Spleen (tissue), 11 donors: ENCODE measurements around the gene MAMDC4. TPM values are rescaled to one million over a fixed set of nuclear protein-coding genes. Genes with fewer than 3 reads are reported as not detected.

Experiments used
- DNase-seq: peaks from one replicate; pipeline ENCODE4 v3.0.0-alpha.2; 2020
- H3K27ac ChIP-seq, 8 donors: fragments of 200-600 bp; sonication (generic) in 7 of 8; 1 replicate in 4 of 8; 2 replicates in 4 of 8; pipeline versions ENCODE4 v1.5.0 to v1.8.0; 2016 to 2021; ENCODE audit warnings: inconsistent platforms in 4 of 8, mild to moderate bottlenecking in 4 of 8, moderate library complexity in 1 of 8
- H3K27me3 ChIP-seq, 7 donors: fragments of 200-600 bp; sonication (generic) in 6 of 7; replicated peaks in 1 of 7; 1 replicate in 4 of 7; 2 replicates in 3 of 7; pipeline versions ENCODE4 v1.5.0 to v1.8.0; 2016 to 2021; ENCODE audit warnings: inconsistent platforms in 3 of 7, mild to moderate bottlenecking in 1 of 7
- H3K36me3 ChIP-seq, 6 donors: fragments of 200-600 bp; sonication (generic) in 5 of 6; 1 replicate in 4 of 6; 2 replicates in 2 of 6; pipeline versions ENCODE4 v1.5.0 to v1.8.0; 2016 to 2021; ENCODE audit warnings: inconsistent platforms in 2 of 6
- H3K4me1 ChIP-seq, 6 donors: fragments of 200-600 bp; sonication (generic) in 5 of 6; 1 replicate in 3 of 6; 2 replicates in 3 of 6; pipeline versions ENCODE4 v1.5.0 to v1.8.0; 2016 to 2021; ENCODE audit warnings: inconsistent platforms in 3 of 6
- H3K4me3 ChIP-seq, 8 donors: fragments of 200-600 bp; sonication (generic) in 7 of 8; 1 replicate in 4 of 8; 2 replicates in 4 of 8; pipeline versions ENCODE4 v1.5.0 to v1.8.0; 2016 to 2021; ENCODE audit warnings: inconsistent platforms in 4 of 8, mild to moderate bottlenecking in 4 of 8, moderate library complexity in 2 of 8
- H3K9me3 ChIP-seq, 8 donors: fragments of 200-600 bp; sonication (generic) in 7 of 8; 1 replicate in 4 of 8; 2 replicates in 4 of 8; pipeline versions ENCODE4 v1.5.0 to v1.8.0; 2016 to 2021; ENCODE audit warnings: inconsistent platforms in 4 of 8
- POLR2A ChIP-seq, 3 donors: fragments of 450-650 bp; IDR thresholded peaks; one replicate each; pipeline ENCODE4 v1.5.1; 2017; ENCODE audit warnings: antibody characterized with exemption in 3 of 3, mild to moderate bottlenecking in 1 of 3
- POLR2AphosphoS5 ChIP-seq, 3 donors: sonication (generic); formaldehyde crosslinking; IDR thresholded peaks; one replicate each; pipeline ENCODE4 v1.5.1; 2017; ENCODE audit warnings: antibody characterized with exemption in 3 of 3
- WGBS, 5 donors: extraction: QIAGEN DNeasy Blood & Tissue Kit in 3 of 5; methylation state at CpG; one replicate each; pipeline versions ENCODE4 v1.1.5 to v1.1.7; 2013 to 2018; 5-methylcytosine and 5-hydroxymethylcytosine counted together
- intact Hi-C: fragments of 100-400 bp; cut with DNase I; formaldehyde crosslinking; loops from one replicate; pipeline ENCODE4 v1.15.0; 2023; ENCODE audit warnings: low total_unique reads
- polyA plus RNA-seq, 3 donors: library from polyadenylated mRNA; stranded (reverse); fragments of 200-250 nt; gene quantifications; one replicate each; pipeline ENCODE4 v1.2.1, GENCODE V29; 2013
- total RNA-seq, 7 donors: library from RNA; depleted of rRNA in 3 of 7; stranded (reverse); fragments of >200 nt in 3 of 7; fragmentation: NEBNext Ultra II Directional in 4 of 7; extraction: Animal tissue kit (Norgen Biotek cat#: 25700) in 4 of 7; gene quantifications; one replicate each; pipeline versions ENCODE4 v1.1.0 to v1.2.1, GENCODE V29; 2016 to 2021
- TF ChIP-seq, protein P1 (sequence below), 11 experiments: fragments of 200-600 bp in 7 of 11; fragments of 450-650 bp in 4 of 11; sonication (generic) in 4 of 11; IDR thresholded peaks in 8 of 11; conservative IDR thresholded peaks in 3 of 11; 1 replicate in 7 of 11; 2 replicates in 4 of 11; pipeline versions ENCODE4 v1.4.0 to v1.8.0; 2016 to 2021; ENCODE audit warnings: antibody characterized with exemption in 11 of 11, inconsistent platforms in 4 of 11, mild to moderate bottlenecking in 1 of 11
- donor health status: healthy with polysubstance abuse.
- donor health status: DM: no; HTN: no; CAD: no; lungs with moderate emphysema.
- donor health status: DM: no; HTN: no; CAD: no.
- donor health status: Bipolar disorder and iron deficiency.
- donor health status: healthy.
- donor health status: DM: no; HTN: no; CAD: no.
- donor health status: DM: yes; HTN: yes; CAD: no.

Gene MAMDC4
- total and polyA plus RNA-seq, 10 donors: 4.9 to 32.0 (median 12.0) TPM

GRCh38 chr9:136861874-136862457 is 9.8 kb downstream of the MAMDC4 start:
- H3K9me3 ChIP-seq: no peaks in the 10 kb centered on the region
- peaks cover 14 to 54% (median 25%) of the 10 kb centered on the region in 6 donors for H3K4me1 ChIP-seq
- H3K36me3 ChIP-seq: peaks cover 0 to 76% (median 40%) of the 10 kb centered on the region in 6 donors
- WGBS, 5 donors: 85 to 92% (median 91%) methylated on average over 26 of the region's 26 CpGs
- TF ChIP-seq, protein P1, sequence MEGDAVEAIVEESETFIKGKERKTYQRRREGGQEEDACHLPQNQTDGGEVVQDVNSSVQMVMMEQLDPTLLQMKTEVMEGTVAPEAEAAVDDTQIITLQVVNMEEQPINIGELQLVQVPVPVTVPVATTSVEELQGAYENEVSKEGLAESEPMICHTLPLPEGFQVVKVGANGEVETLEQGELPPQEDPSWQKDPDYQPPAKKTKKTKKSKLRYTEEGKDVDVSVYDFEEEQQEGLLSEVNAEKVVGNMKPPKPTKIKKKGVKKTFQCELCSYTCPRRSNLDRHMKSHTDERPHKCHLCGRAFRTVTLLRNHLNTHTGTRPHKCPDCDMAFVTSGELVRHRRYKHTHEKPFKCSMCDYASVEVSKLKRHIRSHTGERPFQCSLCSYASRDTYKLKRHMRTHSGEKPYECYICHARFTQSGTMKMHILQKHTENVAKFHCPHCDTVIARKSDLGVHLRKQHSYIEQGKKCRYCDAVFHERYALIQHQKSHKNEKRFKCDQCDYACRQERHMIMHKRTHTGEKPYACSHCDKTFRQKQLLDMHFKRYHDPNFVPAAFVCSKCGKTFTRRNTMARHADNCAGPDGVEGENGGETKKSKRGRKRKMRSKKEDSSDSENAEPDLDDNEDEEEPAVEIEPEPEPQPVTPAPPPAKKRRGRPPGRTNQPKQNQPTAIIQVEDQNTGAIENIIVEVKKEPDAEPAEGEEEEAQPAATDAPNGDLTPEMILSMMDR (IDR thresholded peaks at IDR 0.05 in 8 of 11, conservative IDR thresholded peaks at IDR 0.05 in 3 of 11): no peak
- TF ChIP-seq POLR2A (IDR thresholded peaks at IDR 0.05) (no peak), POLR2AphosphoS5 (IDR thresholded peaks at IDR 0.05) (peak in 1 of 3 donors; percentile 9)
- no peak overlapping the region for H3K27ac ChIP-seq
- no peaks in the 10 kb centered on the region for H3K27me3 ChIP-seq
- intact Hi-C loops: no loop called here
- no peak overlapping the region for H3K4me3 ChIP-seq
- DNase-seq: peak; percentile 54

DNA sequence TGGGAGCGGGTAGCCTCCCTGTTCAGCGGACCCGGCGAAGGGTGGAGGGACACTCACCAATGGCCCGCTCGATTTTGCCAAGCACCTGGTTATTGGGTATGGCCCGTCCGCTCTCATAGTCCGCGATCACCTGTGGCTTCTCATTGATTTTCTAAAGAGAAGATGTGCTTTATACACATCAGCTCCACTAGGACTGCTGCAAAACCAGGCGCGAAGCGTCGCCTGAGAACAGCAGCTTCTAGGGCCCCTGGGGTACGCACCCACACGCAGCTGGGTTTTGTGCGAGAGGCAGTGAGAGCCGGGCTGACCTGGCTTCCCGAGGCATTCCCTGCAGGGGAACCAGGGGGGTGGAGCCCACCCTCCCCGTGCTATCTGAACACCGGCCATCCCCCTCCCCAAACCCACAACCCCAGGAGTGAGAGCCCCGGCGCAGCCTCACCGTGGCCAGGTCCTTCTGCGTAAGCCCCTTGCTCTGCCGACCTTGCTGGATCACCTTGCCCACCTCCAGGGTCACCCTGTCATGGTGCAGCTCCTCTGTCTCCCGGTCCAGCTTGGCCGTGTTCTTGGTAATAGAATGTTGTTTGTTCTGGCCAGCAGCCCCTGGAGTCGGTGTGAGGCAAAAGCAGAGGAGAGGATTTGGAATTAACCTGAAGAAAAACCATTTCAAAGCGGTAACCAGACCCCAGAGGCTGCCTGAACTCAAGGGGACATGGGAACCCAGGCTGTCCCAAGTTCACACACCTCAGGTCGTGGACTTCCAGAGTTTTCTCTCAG is 10.9 kb downstream of the MAMDC4 start:
- H3K27me3 ChIP-seq: no peaks in the 10 kb centered on the region
- no peak overlapping the region for H3K27ac ChIP-seq
- no peaks in the 10 kb centered on the region for H3K9me3 ChIP-seq
- TF ChIP-seq, protein P1 (IDR thresholded peaks at IDR 0.05 in 8 of 11, conservative IDR thresholded peaks at IDR 0.05 in 3 of 11): no peak
- no peak for TF ChIP-seq POLR2AphosphoS5 (IDR thresholded peaks at IDR 0.05)
- TF ChIP-seq POLR2A (IDR thresholded peaks at IDR 0.05): no peak
- H3K4me1 ChIP-seq: peaks cover 16 to 60% (median 29%) of the 10 kb centered on the region in 6 donors
- H3K36me3 ChIP-seq: peaks cover 0 to 66% (median 40%) of the 10 kb centered on the region in 6 donors
- intact Hi-C loops: no loop called here
- WGBS, 5 donors: 92 to 97% (median 95%) methylated on average over 25 to 31 of the region's 31 CpGs
- DNase-seq: no peak
- no peak overlapping the region for H3K4me3 ChIP-seq

DNA sequence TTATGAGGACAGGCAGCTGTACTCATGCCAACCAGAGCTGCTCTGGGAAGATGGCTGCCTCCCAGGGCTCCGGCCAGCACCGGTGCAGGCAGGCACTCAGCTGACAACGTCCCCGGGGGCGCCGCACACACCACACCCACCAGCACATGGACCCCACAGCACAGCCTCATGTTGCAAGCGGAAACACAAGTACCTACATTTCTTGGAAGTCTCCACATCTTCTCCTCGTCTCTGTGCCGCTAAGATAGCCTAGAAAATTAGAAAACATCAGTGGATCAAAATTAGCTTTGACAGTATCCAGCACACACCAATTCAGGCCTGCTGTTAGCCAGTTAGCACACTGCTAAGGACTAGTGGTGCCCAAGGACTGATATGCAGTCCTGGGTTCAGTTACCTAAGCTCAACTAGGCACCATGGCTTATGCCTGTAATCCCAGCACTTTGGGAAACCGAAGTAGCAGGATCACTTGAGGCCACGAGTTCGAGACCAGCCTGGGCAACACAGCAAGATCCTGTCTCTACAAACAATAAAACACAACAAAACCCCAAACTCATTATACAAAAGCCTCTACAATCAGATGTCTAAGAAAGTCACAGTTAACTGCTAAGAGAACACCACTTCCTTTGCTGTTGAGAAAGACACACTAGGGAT is 11.6 kb downstream of the MAMDC4 start:
- DNase-seq: no peak
- Histone ChIP-seq H3K27me3 (no peaks in the 10 kb centered on the region), H3K36me3 (peaks cover 0 to 59% (median 40%) of the 10 kb centered on the region in 6 donors), H3K4me3 (no peak overlapping the region), H3K9me3 (no peaks in the 10 kb centered on the region), H3K4me1 (peaks cover 16 to 60% (median 29%) of the 10 kb centered on the region in 6 donors), H3K27ac (no peak overlapping the region)
- intact Hi-C loops: no loop called here
- TF ChIP-seq POLR2A (IDR thresholded peaks at IDR 0.05): no peak
- TF ChIP-seq, protein P1 (IDR thresholded peaks at IDR 0.05 in 8 of 11, conservative IDR thresholded peaks at IDR 0.05 in 3 of 11): no peak
- TF ChIP-seq POLR2AphosphoS5 (IDR thresholded peaks at IDR 0.05): no peak
- 94 to 96% (median 95%) methylated on average over 11 to 12 of the region's 12 CpGs for WGBS, 5 donors
